HG03064 (cell line): ENCODE data around the gene GOLGA8B.
"Not testable (repeated sequence)": the region's sequence is repeated elsewhere in the genome, so short reads cannot be mapped to it uniquely, and the experiment has no call there.

Experiments used
- ATAC-seq: cut with Tn5 transposase; IDR thresholded peaks from one replicate; pipeline ENCODE4 v1.9.1; 2021; ENCODE audit warnings: low read depth; ENCODE audit not compliant: unreplicated experiment

GOLGA8B gene

GRCh38 chr15:34567174-34567573, 16.3 kb downstream of the GOLGA8B start:
- ATAC-seq, result not testable (repeated sequence)

GRCh38 chr15:34564711-34565110, 18.7 kb downstream of the GOLGA8B start:
- ATAC-seq, result not testable (repeated sequence)

DNA sequence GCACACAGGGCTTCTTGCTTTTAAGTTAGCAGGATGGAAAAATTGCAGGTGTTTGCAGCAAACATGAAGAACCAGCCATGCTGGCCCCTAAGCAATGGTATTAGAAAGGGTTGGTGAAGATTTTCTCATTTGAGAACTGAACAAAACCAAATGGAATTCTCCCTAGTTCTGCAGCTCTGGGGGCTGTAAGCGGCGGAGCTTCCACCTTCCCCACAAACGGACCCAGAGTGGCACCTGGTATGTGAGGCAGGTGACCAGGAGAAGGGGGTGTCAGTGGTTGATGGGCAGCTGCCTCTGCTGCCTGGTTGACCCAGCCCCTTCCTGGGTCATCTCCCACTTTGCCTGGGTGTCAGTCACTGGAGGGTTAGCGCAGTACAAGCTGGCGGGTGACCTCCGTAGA, 22.6 kb downstream of the GOLGA8B start:
- ATAC-seq, result not testable (repeated sequence)

DNA sequence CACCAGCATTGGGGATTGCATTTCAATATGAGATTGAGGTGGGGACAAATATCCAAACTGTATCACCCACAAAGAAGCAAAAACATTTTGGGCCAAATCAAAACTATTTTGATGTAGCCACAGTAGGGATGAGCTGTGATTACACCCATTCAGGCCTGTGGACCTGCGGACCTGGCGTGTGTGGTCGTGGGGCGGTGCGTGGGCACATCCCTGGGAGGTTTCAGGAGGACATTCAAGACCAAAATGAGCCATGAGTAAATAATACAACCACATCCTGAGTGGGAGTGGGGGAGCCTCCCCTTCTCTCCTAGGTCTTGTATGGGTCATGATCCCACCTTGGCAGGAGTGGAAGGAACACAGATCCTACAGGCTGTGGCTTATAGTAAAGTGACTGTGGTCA, 23.7 kb downstream of the GOLGA8B start:
- not testable (repeated sequence) for ATAC-seq

GRCh38 chr15:34555162-34555561, 28.3 kb downstream of the GOLGA8B start:
- not testable (repeated sequence) for ATAC-seq

GRCh38 chr15:34554716-34555115, 28.7 kb downstream of the GOLGA8B start:
- ATAC-seq, result not testable (repeated sequence)

DNA sequence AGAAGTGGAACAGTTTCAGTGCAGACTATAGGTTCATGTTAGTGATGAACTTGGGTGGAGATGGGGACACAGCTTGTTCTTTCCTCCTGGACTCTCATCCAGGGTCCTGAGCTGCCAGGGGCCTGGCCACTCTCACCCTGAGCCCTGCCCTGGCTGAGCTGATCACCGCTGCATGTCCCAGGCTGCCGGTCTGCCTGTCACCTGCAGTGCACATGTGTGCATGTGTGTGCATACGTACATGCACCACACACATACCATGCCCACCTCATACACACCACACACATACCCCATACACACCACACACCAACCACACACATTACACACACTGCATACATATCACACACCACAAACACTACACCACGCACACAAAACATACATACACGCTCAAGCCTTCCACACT, 29.3 kb downstream of the GOLGA8B start:
- not testable (repeated sequence) for ATAC-seq

DNA sequence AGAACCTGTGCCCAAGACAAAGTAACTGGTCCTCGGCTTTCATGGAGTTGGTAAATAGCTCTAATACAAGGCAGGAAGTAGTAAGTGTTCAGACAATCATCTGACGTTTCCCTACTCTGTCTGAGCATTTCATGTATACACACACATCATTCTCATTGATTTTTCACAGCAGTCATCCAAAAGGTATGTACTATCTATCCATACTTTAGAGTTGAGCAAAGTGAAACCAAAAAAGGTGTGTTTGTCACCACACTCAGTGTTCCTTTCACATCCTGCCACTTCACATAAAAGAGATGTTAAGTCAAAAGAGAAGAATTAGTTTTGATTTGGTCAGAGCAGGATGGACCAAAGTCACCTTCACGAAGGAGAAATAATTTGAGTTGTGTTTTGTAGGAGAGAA, 33.3 kb downstream of the GOLGA8B start:
- not testable (repeated sequence) for ATAC-seq

- peak; percentile 52 for ATAC-seq
Observed at GRCh38 chr15:34549381-34549809, 34.1 kb downstream of the GOLGA8B start.

GRCh38 chr15:34543860-34544649, 39.4 kb downstream of the GOLGA8B start:
- not testable (repeated sequence) for ATAC-seq

DNA sequence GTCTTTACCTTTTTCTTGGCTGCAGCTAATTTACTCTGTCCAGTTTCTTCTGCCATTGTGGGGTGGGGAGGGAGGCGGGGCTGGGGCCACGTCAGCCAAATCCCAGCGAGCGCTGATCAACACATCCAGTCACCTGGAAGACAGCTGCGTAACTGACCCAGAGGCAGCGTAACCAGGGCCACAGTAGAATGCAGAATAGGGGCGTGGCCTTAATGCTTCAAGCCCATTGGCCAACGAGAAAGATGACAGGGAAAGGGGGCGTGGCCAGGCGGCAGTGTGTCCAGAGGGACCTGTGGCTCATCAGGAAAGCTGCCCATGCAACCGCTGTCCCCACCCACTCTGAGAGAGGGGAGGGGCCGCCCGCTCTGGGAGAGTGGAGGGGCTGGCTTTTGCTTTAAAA, 47.6 kb downstream of the GOLGA8B start:
- not testable (repeated sequence) for ATAC-seq
